HEK293T (cell line): Measurements from ENCODE around the gene HLF.
A peak's percentile ranks its signal among the peaks of the same experiment; 100 is the strongest.

Source experiments
- CTCF ChIA-PET: fragments of 350-600 bp; formaldehyde crosslinking; extraction: SDS; loops from one replicate; lab custom pipeline; 2021; ENCODE audit warnings: antibody characterized with exemption, inconsistent platforms; lab: Yijun Ruan, JAX
- POLR2A ChIA-PET: fragments of 350-600 bp; formaldehyde crosslinking; extraction: SDS; loops from one replicate; lab custom pipeline; 2020; ENCODE audit warnings: antibody characterized with exemption, inconsistent platforms; lab: Yijun Ruan, JAX
- DNase-seq: peaks from one replicate; pipeline ENCODE4 v3.0.0; 2012; ENCODE audit warnings: mixed read lengths; ENCODE audit errors: extremely low spot score
- ARNT ChIP-seq: fragments of 450-650 bp; IDR thresholded peaks from 2 replicates; pipeline ENCODE4 v1.6.1; 2017; ENCODE audit warnings: mild to moderate bottlenecking
- BHLHE40 ChIP-seq: fragments of 450-650 bp; IDR thresholded peaks from 2 replicates; pipeline ENCODE4 v1.6.1; 2016; ENCODE audit warnings: mild to moderate bottlenecking, moderate library complexity, borderline replicate concordance
- CTBP1 ChIP-seq: fragments of 450-650 bp; IDR thresholded peaks from 2 replicates; pipeline ENCODE4 v1.6.1; 2016; ENCODE audit warnings: borderline replicate concordance
- ELF4 ChIP-seq: fragments of 450-650 bp; IDR thresholded peaks from 2 replicates; pipeline ENCODE4 v1.6.1; 2017; ENCODE audit warnings: antibody characterized with exemption
- FOXA1 ChIP-seq: fragments of 450-650 bp; IDR thresholded peaks from 2 replicates; pipeline ENCODE4 v1.6.1; 2016; ENCODE audit warnings: mild to moderate bottlenecking
- FOXK2 ChIP-seq: fragments of 450-650 bp; IDR thresholded peaks from 2 replicates; pipeline ENCODE4 v1.6.1; 2016; ENCODE audit warnings: mild to moderate bottlenecking
- FOXM1 ChIP-seq: fragments of 450-650 bp; IDR thresholded peaks from 2 replicates; pipeline ENCODE4 v1.6.1; 2017; ENCODE audit warnings: mild to moderate bottlenecking, borderline replicate concordance
- HDGF ChIP-seq: fragments of 450-650 bp; IDR thresholded peaks from 2 replicates; pipeline ENCODE4 v1.6.1; 2017; ENCODE audit warnings: antibody characterized with exemption, borderline replicate concordance
- L3MBTL2 ChIP-seq: fragments of 450-650 bp; conservative IDR thresholded peaks from 2 replicates; pipeline ENCODE4 v1.6.1; 2016; ENCODE audit warnings: mild to moderate bottlenecking
- LEF1 ChIP-seq: fragments of 450-650 bp; IDR thresholded peaks from 2 replicates; pipeline ENCODE4 v1.6.1; 2017; ENCODE audit warnings: mild to moderate bottlenecking, borderline replicate concordance
- NFRKB ChIP-seq: fragments of 450-650 bp; IDR thresholded peaks from 2 replicates; pipeline ENCODE4 v1.6.1; 2016; ENCODE audit warnings: mild to moderate bottlenecking, moderate library complexity
- SP1 ChIP-seq: fragments of 450-650 bp; IDR thresholded peaks from 2 replicates; pipeline ENCODE4 v1.6.1; 2017
- SUZ12 ChIP-seq: fragments of 450-650 bp; IDR thresholded peaks from 2 replicates; pipeline ENCODE4 v1.6.1; 2016; ENCODE audit warnings: mild to moderate bottlenecking
- TARDBP ChIP-seq: fragments of 450-650 bp; IDR thresholded peaks from 2 replicates; pipeline ENCODE4 v1.6.1; 2016
- ZNF384 ChIP-seq: fragments of 450-650 bp; IDR thresholded peaks from 2 replicates; pipeline ENCODE4 v1.6.1; 2016
- TF ChIP-seq, protein P1 (sequence below): fragments of 450-650 bp; IDR thresholded peaks from 2 replicates; pipeline ENCODE4 v1.6.1; 2016

HLF gene

DNA sequence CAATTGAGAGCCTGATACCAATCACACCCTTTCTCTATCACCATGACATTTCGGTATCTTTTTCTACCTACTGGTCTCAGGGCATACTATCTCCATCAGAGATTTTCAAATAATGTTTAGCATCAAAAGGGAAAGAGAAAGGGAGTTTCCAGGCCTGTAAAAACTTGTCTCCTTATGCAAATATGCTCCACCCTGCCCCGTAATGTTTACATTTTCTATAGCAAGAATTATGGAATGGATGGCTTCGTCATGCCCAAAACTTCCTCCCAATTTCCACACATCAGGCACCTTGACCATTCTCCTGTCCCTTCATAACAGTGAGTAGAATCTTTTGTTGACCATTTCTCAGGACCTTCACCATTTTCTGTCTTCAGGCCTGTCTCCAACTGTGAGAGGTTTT is 30.9 kb upstream of the HLF start:
- ChIA-PET POLR2A (no interaction called here), CTCF (no interaction called here)
- no peak for DNase-seq
- TF ChIP-seq SP1 (no peak), ZNF384 (no peak), SUZ12 (no peak), TARDBP (no peak), FOXK2 (no peak), HDGF (no peak), NFRKB (no peak), FOXA1 (no peak), ELF4 (no peak), FOXM1 (no peak), ARNT (no peak), BHLHE40 (no peak), LEF1 (no peak), L3MBTL2 (no peak)
- TF ChIP-seq, protein P1, sequence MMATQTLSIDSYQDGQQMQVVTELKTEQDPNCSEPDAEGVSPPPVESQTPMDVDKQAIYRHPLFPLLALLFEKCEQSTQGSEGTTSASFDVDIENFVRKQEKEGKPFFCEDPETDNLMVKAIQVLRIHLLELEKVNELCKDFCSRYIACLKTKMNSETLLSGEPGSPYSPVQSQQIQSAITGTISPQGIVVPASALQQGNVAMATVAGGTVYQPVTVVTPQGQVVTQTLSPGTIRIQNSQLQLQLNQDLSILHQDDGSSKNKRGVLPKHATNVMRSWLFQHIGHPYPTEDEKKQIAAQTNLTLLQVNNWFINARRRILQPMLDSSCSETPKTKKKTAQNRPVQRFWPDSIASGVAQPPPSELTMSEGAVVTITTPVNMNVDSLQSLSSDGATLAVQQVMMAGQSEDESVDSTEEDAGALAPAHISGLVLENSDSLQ = no peak

DNA sequence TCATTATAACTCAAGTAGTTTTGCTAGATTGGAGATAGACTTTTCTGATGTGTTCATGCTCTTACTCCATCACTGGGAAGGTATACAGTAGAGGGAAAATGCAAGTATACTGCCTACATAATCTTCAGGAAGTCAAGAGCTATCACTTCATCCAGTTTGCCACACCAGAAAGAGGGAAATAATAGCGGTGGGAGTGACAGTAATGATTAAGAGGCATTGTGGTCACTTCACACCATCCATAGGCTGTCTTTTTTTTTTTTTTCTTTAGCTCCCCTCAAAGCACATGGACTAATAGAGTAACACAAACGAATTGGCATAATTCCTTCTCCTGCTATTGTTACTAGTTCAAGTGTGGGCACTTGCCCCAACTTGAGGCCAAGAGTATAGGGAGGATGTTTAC is 28.4 kb upstream of the HLF start:
- no peak for DNase-seq
- POLR2A ChIA-PET = no interaction called here
- CTCF ChIA-PET = no interaction called here
- TF ChIP-seq, protein P1 = no peak
- TF ChIP-seq SP1 = no peak
- TF ChIP-seq L3MBTL2 = no peak
- no peak for TF ChIP-seq ZNF384
- TF ChIP-seq ARNT = no peak
- no peak for TF ChIP-seq BHLHE40
- TF ChIP-seq SUZ12 = no peak
- no peak for TF ChIP-seq FOXA1
- no peak for TF ChIP-seq TARDBP
- no peak for TF ChIP-seq NFRKB
- no peak for TF ChIP-seq CTBP1
- TF ChIP-seq FOXK2 = no peak
- no peak for TF ChIP-seq ELF4
- TF ChIP-seq FOXM1 = no peak
- TF ChIP-seq HDGF = no peak
- TF ChIP-seq LEF1 = no peak

DNA sequence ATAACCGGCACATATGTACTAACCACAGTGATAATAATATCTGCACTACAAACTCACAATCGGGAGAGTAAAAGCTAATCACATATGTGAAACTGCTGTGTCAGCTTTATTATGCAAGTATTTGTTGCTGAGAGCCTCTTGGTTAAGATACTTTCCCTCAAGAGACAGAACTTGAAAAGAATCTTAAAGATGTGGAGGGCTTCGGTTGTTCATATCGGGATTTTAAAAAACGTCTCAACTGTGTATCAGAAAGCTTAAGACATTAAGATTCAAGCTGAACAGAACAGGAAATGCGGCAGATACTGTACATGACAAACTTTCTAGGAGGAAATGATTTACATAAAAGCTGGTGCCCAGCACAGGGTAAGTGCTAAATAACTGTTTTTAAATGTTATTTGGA is 27.5 kb upstream of the HLF start:
- ChIA-PET POLR2A (no interaction called here), CTCF (no interaction called here)
- no peak for TF ChIP-seq CTBP1
- no peak for TF ChIP-seq ZNF384
- no peak for TF ChIP-seq TARDBP
- TF ChIP-seq BHLHE40 = no peak
- no peak for TF ChIP-seq ARNT
- TF ChIP-seq ELF4 = no peak
- TF ChIP-seq FOXK2 = no peak
- no peak for DNase-seq

DNA sequence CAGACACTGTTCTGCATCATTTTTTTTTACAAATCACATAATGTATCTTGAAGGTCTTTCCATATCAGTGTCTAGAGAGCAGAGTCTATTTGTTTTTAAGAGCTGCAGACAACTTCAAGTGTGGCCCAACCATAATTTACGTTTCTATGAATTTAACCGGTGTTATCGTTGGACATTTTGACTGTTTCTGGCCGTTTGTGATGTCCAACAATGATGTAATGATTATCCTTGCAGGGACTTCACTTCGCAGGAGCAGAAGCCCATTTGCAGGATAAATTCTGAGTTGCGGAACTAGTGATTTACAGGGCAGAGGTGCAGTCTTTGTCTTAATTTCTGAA is 26.9 kb upstream of the HLF start:
- ChIA-PET POLR2A (interaction anchor here (0.8 to 2.1 kb wide), 3 partner anchors 16 to 28 kb away, joined by 3 to 16 read pairs (median 3); no protein-coding TSS in a partner anchor), CTCF (no interaction called here)

DNA sequence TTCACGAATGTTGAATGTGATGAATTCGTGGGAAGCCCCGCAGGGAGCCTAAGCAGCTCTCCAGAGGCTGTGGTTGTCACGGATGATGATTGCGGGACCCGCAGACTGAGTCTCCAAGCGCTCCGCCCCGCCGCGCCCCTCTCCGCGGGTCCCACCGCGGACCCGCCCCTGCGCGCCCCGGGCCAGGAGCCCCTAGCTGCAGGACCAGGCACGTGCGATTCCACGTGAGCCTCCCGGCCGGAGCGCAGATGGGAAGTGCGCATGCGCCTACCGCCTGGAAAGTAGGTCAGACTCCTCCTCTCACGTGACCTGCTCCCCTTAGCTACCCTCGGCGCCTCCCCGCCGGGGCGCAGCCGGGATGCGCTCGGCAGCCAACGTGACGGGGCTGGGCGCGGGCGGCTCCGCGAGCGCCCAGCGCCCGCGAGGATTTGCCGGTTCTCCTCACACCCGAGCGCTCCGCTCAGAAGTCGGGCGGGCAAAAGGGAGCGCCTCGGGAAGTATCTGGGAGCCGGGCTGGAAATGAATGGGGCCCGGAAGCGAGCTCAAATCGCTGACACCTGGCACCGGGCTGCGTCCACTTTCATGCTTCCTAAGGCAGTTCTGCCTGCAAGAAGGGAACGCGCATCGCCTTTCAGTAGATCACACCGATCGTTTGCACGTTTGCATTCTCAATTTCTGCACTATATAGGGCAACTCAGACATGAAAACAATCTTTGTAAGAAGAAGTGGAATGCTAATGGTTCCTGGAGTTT is 26.4 kb upstream of the HLF start:
- TF ChIP-seq LEF1 = no peak
- no peak for TF ChIP-seq ZNF384
- peak; percentile 96 for TF ChIP-seq L3MBTL2
- no peak for TF ChIP-seq FOXA1
- no peak for TF ChIP-seq ELF4
- TF ChIP-seq BHLHE40 = no peak
- TF ChIP-seq CTBP1 = no peak
- TF ChIP-seq FOXK2 = no peak
- CTCF ChIA-PET = interaction anchor here (0.9 to 1.4 kb wide), 3 partner anchors 25 to 110 kb away, joined by 3 to 4 read pairs (median 4); partner anchors contain the start of gene HLF
- POLR2A ChIA-PET = interaction anchor here (0.8 to 2.1 kb wide), 4 partner anchors 16 to 28 kb away, joined by 3 to 16 read pairs (median 4); partner anchors contain the start of gene HLF
- peak; percentile 99 for DNase-seq

More for the DNA sequence above, 26.9 kb upstream of the HLF start:
- DNase-seq = no peak
- TF ChIP-seq L3MBTL2 = no peak
- no peak for TF ChIP-seq LEF1
- TF ChIP-seq ELF4 = no peak
- TF ChIP-seq CTBP1 = no peak
- TF ChIP-seq ZNF384 = no peak
- no peak for TF ChIP-seq HDGF
- TF ChIP-seq, protein P1 = no peak
- TF ChIP-seq FOXM1 = no peak
- no peak for TF ChIP-seq BHLHE40
- TF ChIP-seq FOXK2 = no peak

DNA sequence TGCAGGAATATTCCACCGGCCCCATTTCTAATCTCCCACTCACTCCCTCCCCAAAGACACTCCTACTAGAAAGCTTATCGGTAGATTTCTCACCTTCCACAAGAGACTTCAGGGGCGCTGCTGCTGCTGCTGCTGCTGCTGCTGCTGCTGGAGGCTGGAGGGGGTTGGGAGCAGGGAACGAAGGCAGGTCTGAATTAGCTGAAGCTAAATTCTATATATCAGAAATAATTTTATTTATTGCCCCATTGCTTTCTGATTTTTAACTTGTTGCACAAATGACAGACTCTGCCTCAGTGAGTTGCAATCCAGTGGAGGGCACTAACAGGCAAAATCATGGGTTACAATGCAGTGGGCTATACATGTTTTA is 25.8 kb upstream of the HLF start:
- DNase-seq = peak; percentile 34
- TF ChIP-seq FOXM1 (no peak), CTBP1 (no peak), ARNT (no peak), SP1 (no peak), FOXA1 (no peak), SUZ12 (no peak), ZNF384 (no peak), L3MBTL2 (no peak), NFRKB (no peak), LEF1 (no peak)
- TF ChIP-seq, protein P1 = no peak
- POLR2A ChIA-PET = interaction anchor here (1.2 to 2.1 kb wide), 2 partner anchors 25 to 27 kb away, joined by 4 to 16 read pairs; partner anchors contain the start of gene HLF
- CTCF ChIA-PET = interaction anchor here (0.9 to 1.4 kb wide), 3 partner anchors 26 to 110 kb away, joined by 3 to 4 read pairs (median 4); partner anchors contain the start of gene HLF
